ENCODE results near the gene ZHX3. TPM values are rescaled to one million over a fixed set of nuclear protein-coding genes. Genes with fewer than 3 reads are reported as not detected.

Gene ZHX3
- total and polyA plus RNA-seq, 2 experiments from 2014 or later: 5.8 to 10.3 TPM

GRCh38 chr20:41360831-41361756 is 43.6 kb upstream of the ZHX3 start:
- Histone ChIP-seq H3K36me3 (no peaks in the 10 kb centered on the region), H3K4me3 (no peak overlapping the region), H3K9me3 (ENCODE audit: low read depth) (no peaks in the 10 kb centered on the region), H3K27me3 (peaks cover 21% of the 10 kb centered on the region), H3K4me1 (ENCODE audit: low read depth) (no peaks in the 10 kb centered on the region), H3K27ac (no peak overlapping the region)
- no peak for DNase-seq (ENCODE audit: low read depth in 1 of 2, low spot score in 1 of 2)
- TF ChIP-seq, protein P1, sequence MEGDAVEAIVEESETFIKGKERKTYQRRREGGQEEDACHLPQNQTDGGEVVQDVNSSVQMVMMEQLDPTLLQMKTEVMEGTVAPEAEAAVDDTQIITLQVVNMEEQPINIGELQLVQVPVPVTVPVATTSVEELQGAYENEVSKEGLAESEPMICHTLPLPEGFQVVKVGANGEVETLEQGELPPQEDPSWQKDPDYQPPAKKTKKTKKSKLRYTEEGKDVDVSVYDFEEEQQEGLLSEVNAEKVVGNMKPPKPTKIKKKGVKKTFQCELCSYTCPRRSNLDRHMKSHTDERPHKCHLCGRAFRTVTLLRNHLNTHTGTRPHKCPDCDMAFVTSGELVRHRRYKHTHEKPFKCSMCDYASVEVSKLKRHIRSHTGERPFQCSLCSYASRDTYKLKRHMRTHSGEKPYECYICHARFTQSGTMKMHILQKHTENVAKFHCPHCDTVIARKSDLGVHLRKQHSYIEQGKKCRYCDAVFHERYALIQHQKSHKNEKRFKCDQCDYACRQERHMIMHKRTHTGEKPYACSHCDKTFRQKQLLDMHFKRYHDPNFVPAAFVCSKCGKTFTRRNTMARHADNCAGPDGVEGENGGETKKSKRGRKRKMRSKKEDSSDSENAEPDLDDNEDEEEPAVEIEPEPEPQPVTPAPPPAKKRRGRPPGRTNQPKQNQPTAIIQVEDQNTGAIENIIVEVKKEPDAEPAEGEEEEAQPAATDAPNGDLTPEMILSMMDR (IDR thresholded peaks at IDR 0.05; ENCODE audit: low read depth, low read length): no peak

DNA sequence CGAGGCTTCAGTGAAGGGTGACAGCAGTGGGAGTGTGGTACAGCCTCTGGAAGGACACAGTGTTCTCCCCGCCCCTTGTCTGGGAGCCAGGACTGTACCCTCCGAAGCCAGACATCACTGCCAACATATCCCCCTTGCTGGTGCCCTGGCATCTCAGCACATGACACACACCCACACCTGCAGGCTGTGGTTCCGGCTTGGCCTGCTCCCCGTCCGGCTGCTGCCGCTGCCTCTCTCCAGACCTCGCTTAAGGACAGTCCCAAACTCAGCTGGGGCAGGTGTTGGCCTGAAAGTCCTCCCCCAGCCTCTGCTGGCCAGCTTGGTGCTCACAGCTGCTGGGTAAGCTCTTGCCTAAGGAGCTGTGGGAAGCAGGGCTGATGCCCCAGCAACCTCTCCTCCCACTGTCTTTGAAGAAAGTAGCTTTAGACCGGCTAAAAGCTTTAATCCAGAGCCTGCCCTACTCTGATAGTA is 42.0 kb upstream of the ZHX3 start:
- H3K4me1 ChIP-seq (ENCODE audit: low read depth): no peaks in the 10 kb centered on the region
- H3K4me3 ChIP-seq: no peak overlapping the region
- peaks cover 6% of the 10 kb centered on the region for H3K27me3 ChIP-seq
- H3K9me3 ChIP-seq (ENCODE audit: low read depth): no peaks in the 10 kb centered on the region
- no peaks in the 10 kb centered on the region for H3K36me3 ChIP-seq
- TF ChIP-seq, protein P1 (IDR thresholded peaks at IDR 0.05; ENCODE audit: low read depth, low read length): no peak
- no peak overlapping the region for H3K27ac ChIP-seq
- no peak for DNase-seq (ENCODE audit: low read depth in 1 of 2, low spot score in 1 of 2)

- no peak for DNase-seq (ENCODE audit: low read depth in 1 of 2, low spot score in 1 of 2)
- Histone ChIP-seq H3K9me3 (ENCODE audit: low read depth) (no peaks in the 10 kb centered on the region), H3K27ac (no peak overlapping the region), H3K36me3 (no peaks in the 10 kb centered on the region), H3K27me3 (no peaks in the 10 kb centered on the region), H3K4me3 (no peak overlapping the region), H3K4me1 (ENCODE audit: low read depth) (no peaks in the 10 kb centered on the region)
- TF ChIP-seq, protein P1 (IDR thresholded peaks at IDR 0.05; ENCODE audit: low read depth, low read length): no peak
These were observed 41.2 kb upstream of the ZHX3 start for GRCh38 chr20:41358717-41359116.

DNA sequence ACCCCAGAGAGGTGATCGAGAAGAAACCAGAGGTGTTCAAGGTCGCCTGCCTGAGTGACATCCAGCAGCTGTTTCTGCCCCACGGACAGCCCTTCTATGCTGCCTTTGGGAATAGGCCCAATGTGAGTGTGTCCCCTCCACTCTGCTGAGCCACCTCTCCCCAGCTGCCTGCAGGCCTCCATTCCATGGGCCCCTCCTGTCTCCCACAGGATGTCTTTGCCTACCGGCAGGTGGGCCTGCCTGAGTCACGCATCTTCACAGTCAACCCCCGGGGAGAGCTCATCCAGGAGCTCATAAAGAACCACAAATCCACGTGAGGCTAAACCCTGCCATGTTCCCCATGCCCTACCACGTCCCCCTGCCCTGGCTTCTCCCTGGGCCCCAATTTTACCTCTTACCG is 40.7 kb upstream of the ZHX3 start:
- TF ChIP-seq, protein P1 (IDR thresholded peaks at IDR 0.05; ENCODE audit: low read depth, low read length): no peak
- no peaks in the 10 kb centered on the region for H3K36me3 ChIP-seq
- no peak for DNase-seq (ENCODE audit: low read depth in 1 of 2, low spot score in 1 of 2)
- no peak overlapping the region for H3K27ac ChIP-seq
- no peaks in the 10 kb centered on the region for H3K4me1 ChIP-seq (ENCODE audit: low read depth)
- no peaks in the 10 kb centered on the region for H3K9me3 ChIP-seq (ENCODE audit: low read depth)
- H3K27me3 ChIP-seq: no peaks in the 10 kb centered on the region
- H3K4me3 ChIP-seq: no peak overlapping the region

- no peaks in the 10 kb centered on the region for H3K9me3 ChIP-seq (ENCODE audit: low read depth)
- no peak overlapping the region for H3K27ac ChIP-seq
- H3K36me3 ChIP-seq: no peaks in the 10 kb centered on the region
- no peak overlapping the region for H3K4me3 ChIP-seq
- TF ChIP-seq, protein P1 (IDR thresholded peaks at IDR 0.05; ENCODE audit: low read depth, low read length): no peak
- DNase-seq (ENCODE audit: low read depth in 1 of 2, low spot score in 1 of 2): no peak
- H3K27me3 ChIP-seq: no peaks in the 10 kb centered on the region
- H3K4me1 ChIP-seq (ENCODE audit: low read depth): no peaks in the 10 kb centered on the region
These were observed 40.1 kb upstream of the ZHX3 start for GRCh38 chr20:41357424-41358163.

Data from cardiac muscle cell (in vitro differentiated cells and primary cell).